DND-41 (cell line): ENCODE measurements around the gene PPIB.

ENCODE experiments used
- CTCF ChIP-seq: IDR thresholded peaks from 2 replicates; pipeline ENCODE4 v1.5.1; 2012; ENCODE audit warnings: borderline replicate concordance, low read length, moderate library complexity, mild to moderate bottlenecking; ENCODE audit not compliant: poor library complexity, severe bottlenecking; ENCODE audit errors: extremely low read depth
- EZH2 ChIP-seq: IDR thresholded peaks from 3 replicates; pipeline ENCODE4 v1.6.1; 2012; ENCODE audit warnings: borderline replicate concordance, low read depth, mild to moderate bottlenecking, moderate library complexity, low read length, inconsistent platforms; ENCODE audit not compliant: severe bottlenecking

GRCh38 chr15:64121614-64122013 lies 41.2 kb downstream of the PPIB start:
- TF ChIP-seq EZH2 (no peak), CTCF (no peak)
